Right cardiac atrium (tissue), 5 donors: Measurements from ENCODE around the gene ZFAND3. TPM values are rescaled to one million over a fixed set of nuclear protein-coding genes. Genes with fewer than 3 reads are reported as not detected.

ENCODE experiments used
- ATAC-seq, 2 donors: fragments of 200-7000 bp; cut with Tn5 transposase; one replicate each; pipeline versions ENCODE4 v1.8.0 to v1.9.1; 2020; ENCODE audit warnings: moderate library complexity in 2 of 2, mild to moderate bottlenecking in 1 of 2
- DNase-seq, 3 donors: peaks; one replicate each; pipeline ENCODE4 v3.0.0-alpha.2; 2020
- H3K27ac ChIP-seq: one replicate; pipeline ENCODE4 v1.5.1; 2013; ENCODE audit warnings: mild to moderate bottlenecking, low read length, control low read depth, moderate library complexity
- H3K27me3 ChIP-seq: one replicate; pipeline ENCODE4 v1.6.1; 2013; ENCODE audit not compliant: control insufficient read depth, insufficient read depth
- H3K4me1 ChIP-seq: one replicate; pipeline ENCODE4 v1.6.1; 2013; ENCODE audit warnings: low read length; ENCODE audit not compliant: control insufficient read depth, insufficient read depth
- H3K4me3 ChIP-seq: one replicate; pipeline ENCODE4 v1.5.1; 2013; ENCODE audit warnings: low read length, control low read depth
- H3K9me3 ChIP-seq: one replicate; pipeline ENCODE4 v1.6.1; 2013; ENCODE audit warnings: low read length; ENCODE audit not compliant: control insufficient read depth
- WGBS: extraction: QIAGEN DNeasy Blood & Tissue Kit; methylation state at CpG from one replicate; pipeline ENCODE4 v1.1.7; 2013; 5-methylcytosine and 5-hydroxymethylcytosine counted together
- intact Hi-C, 4 donors: fragments of 100-400 bp; cut with DNase I; formaldehyde crosslinking; loops; one replicate each; pipeline versions ENCODE4 v1.11.0 to v1.14.0; 2022 to 2023
- polyA plus RNA-seq: library from polyadenylated mRNA; stranded (reverse); fragments of 200-250 nt; gene quantifications from one replicate; pipeline ENCODE4 v1.2.3, GENCODE V29; 2013
- total RNA-seq, 4 donors: library from RNA; stranded (reverse); fragmentation: NEBNext Ultra II Directional; extraction: Animal tissue kit (Norgen Biotek cat#: 25700); gene quantifications; one replicate each; pipeline ENCODE4 v1.2.1, GENCODE V29; 2021
- donor health status: healthy with polysubstance abuse.
- donor health status: DM: no; HTN: yes; CAD: no.
- donor health status: DM: no; HTN: no; CAD: no.
- donor health status: DM: no; HTN: yes; CAD: no; lungs with severe emphysema.
- donor health status: DM: yes; HTN: yes; CAD: no.

ZFAND3 gene
- total and polyA plus RNA-seq, 5 donors = 50.1 to 91.4 (median 79.1) TPM

DNA sequence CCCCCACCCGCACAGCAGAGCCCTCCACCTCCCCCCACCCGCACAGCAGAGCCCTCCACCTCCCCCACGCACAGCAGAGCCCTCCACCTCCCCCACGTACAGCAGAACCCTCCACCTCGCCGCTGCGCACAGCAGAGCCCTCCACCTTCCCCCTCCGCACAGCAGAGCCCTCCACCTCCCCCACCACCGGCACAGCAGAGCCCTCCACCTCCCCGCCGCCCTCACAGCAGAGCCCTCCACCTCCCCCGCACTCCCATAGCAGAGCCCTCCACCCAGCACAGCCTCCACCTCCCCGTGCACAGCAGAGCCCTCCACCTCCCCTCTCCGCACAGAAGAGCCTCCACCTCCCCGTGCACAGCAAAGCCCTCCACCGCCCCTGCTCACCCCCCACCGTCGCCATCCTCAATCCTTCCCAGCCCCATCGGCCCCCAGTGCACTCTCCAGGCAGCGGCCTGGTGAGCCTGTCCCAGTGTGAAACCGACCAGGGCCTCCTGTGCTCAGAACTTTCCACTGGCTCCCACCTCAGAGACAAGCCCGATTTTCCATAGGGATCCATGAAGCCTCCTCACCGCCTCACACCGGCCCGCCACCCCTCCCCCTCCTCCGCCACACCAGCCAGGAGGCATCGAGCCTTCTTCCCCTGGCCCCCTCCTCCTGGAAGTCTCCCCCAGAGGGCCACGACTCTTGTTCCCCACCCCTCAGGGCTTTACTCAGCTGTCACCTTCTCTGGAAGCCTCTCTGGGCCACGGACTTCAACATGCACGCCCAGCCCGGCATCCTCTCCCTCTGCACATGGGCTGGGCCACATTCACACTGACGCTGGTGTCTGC lies 347.1 kb downstream of the ZFAND3 start:
- Histone ChIP-seq H3K9me3 (no peaks in the 10 kb centered on the region), H3K4me1 (no peaks in the 10 kb centered on the region), H3K27ac (no peak overlapping the region), H3K4me3 (no peak overlapping the region), H3K27me3 (no peaks in the 10 kb centered on the region)
- DNase-seq (no peak), ATAC-seq (no peak)
- WGBS = 76% methylated on average over 32 of the region's 32 CpGs
- intact Hi-C loops = no loop called here

DNA sequence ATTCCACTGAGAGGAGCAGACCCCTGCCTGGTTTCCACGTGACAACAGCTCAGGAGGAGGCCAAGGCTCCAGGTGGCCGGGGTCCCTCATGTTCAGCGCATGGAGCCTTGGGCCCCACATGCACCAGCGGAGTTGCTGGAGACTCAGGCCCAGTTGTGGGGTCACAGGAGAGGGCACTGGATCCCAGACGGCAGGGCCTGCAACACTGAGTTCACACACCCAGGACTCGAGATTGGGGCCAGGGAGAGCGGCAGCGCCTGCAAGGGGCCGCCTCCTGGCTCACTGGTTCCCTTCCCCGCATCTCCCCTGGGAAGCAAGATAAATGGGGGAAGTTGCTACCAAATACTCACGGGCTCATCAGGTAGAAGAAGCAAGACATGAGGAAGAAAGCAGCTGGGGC lies 348.1 kb downstream of the ZFAND3 start:
- no peak for ATAC-seq
- Histone ChIP-seq H3K27me3 (no peaks in the 10 kb centered on the region), H3K27ac (no peak overlapping the region), H3K9me3 (no peaks in the 10 kb centered on the region), H3K4me1 (no peaks in the 10 kb centered on the region), H3K4me3 (no peak overlapping the region)
- intact Hi-C loops = no loop called here
- 85% methylated on average over 11 of the region's 11 CpGs for WGBS
- no peak for DNase-seq

DNA sequence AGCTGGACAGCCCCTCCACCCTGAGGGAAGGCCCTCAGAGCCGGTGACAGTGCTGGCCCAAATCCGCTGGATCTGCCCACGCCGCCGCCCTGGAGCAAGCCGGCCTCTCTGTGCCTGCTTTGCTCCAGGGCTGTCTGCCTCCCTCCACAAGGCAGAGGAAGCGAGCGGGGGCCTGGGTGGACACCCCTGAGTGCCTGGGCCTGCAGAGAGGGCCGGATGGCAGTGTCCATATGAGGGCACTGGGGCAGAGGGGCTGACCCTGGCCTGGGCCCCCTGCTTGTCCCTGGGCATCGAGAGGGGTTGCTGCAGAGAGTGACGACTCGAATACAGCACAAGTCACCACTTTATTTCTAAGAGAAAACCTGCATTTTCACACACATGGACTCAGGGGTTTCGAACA lies 348.6 kb downstream of the ZFAND3 start:
- intact Hi-C loops = no loop called here
- Histone ChIP-seq H3K9me3 (no peaks in the 10 kb centered on the region), H3K27me3 (no peaks in the 10 kb centered on the region), H3K27ac (no peak overlapping the region), H3K4me3 (no peak overlapping the region), H3K4me1 (no peaks in the 10 kb centered on the region)
- WGBS = 94% methylated on average over 13 of the region's 13 CpGs
- DNase-seq (no peak), ATAC-seq (no peak)

GRCh38 chr6:38168699-38169098 lies 349.2 kb downstream of the ZFAND3 start:
- DNase-seq (peak in 1 of 3 donors; percentile 63), ATAC-seq (no peak)
- Histone ChIP-seq H3K4me3 (no peak overlapping the region), H3K27ac (no peak overlapping the region), H3K4me1 (no peaks in the 10 kb centered on the region), H3K27me3 (no peaks in the 10 kb centered on the region), H3K9me3 (no peaks in the 10 kb centered on the region)
- intact Hi-C loops = no loop called here
- WGBS = 85% methylated on average over 8 of the region's 8 CpGs

- intact Hi-C loops = no loop called here
- Histone ChIP-seq H3K27me3 (no peaks in the 10 kb centered on the region), H3K4me3 (no peak overlapping the region), H3K27ac (no peak overlapping the region), H3K4me1 (no peaks in the 10 kb centered on the region), H3K9me3 (no peaks in the 10 kb centered on the region)
- peak in 1 of 2 donors; percentile 12 for ATAC-seq
- DNase-seq = no peak
- WGBS = 83% methylated on average over 20 of the region's 20 CpGs
Observed at GRCh38 chr6:38169221-38169976, 349.9 kb downstream of the ZFAND3 start.

GRCh38 chr6:38169977-38170526 lies 350.5 kb downstream of the ZFAND3 start:
- ATAC-seq (no peak), DNase-seq (no peak)
- Histone ChIP-seq H3K4me3 (no peak overlapping the region), H3K27ac (no peak overlapping the region), H3K27me3 (no peaks in the 10 kb centered on the region), H3K9me3 (no peaks in the 10 kb centered on the region), H3K4me1 (no peaks in the 10 kb centered on the region)
- WGBS = 89% methylated on average over 19 of the region's 19 CpGs
- intact Hi-C loops = no loop called here

DNA sequence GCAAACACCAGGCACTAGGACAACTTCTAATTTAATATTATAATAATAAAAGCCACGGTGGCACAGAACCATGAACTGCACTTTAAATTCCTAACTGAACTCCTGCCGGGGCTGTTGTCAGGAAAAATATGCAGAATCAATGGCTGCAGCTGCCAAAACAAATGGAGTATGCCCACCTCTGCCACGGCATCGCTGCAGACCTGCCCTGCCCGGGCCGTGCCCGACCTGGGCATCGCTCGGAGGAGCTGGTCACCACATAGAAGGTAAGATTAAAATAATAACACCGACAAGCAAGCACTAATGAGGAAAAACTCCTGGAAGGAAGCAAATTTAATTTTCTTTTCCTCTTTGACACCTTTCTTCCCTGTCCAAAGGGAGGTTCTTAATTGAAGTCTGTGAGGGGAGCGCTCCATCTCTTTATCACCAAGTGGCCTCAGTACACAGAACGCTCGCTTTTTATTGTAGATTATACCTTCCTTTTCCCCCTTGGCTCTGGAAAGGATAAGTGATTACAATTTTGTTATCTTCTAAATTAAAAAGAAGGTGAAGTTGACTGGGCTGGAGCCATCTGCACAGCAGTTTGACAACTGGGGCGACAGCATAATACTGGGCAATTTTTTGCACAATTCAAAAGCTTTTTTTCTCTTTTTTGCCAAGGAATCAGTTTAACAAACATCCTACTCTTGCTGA lies 351.3 kb downstream of the ZFAND3 start:
- intact Hi-C loops = no loop called here
- no peak for ATAC-seq

GRCh38 chr6:38171997-38172738 lies 352.6 kb downstream of the ZFAND3 start:
- no peak for DNase-seq
- WGBS = 81% methylated on average over 13 of the region's 13 CpGs
- no peak overlapping the region for H3K27ac ChIP-seq
- H3K27me3 ChIP-seq = no peaks in the 10 kb centered on the region
- intact Hi-C loops = no loop called here
- H3K4me3 ChIP-seq = no peak overlapping the region
- ATAC-seq = no peak
- H3K9me3 ChIP-seq = no peaks in the 10 kb centered on the region
- H3K4me1 ChIP-seq = no peaks in the 10 kb centered on the region

More for the DNA sequence above, 351.3 kb downstream of the ZFAND3 start:
- no peaks in the 10 kb centered on the region for H3K27me3 ChIP-seq
- no peaks in the 10 kb centered on the region for H3K9me3 ChIP-seq
- no peak overlapping the region for H3K27ac ChIP-seq
- no peak overlapping the region for H3K4me3 ChIP-seq
- H3K4me1 ChIP-seq = no peaks in the 10 kb centered on the region
- no peak for DNase-seq
- WGBS = 84% methylated on average over 14 of the region's 14 CpGs

DNA sequence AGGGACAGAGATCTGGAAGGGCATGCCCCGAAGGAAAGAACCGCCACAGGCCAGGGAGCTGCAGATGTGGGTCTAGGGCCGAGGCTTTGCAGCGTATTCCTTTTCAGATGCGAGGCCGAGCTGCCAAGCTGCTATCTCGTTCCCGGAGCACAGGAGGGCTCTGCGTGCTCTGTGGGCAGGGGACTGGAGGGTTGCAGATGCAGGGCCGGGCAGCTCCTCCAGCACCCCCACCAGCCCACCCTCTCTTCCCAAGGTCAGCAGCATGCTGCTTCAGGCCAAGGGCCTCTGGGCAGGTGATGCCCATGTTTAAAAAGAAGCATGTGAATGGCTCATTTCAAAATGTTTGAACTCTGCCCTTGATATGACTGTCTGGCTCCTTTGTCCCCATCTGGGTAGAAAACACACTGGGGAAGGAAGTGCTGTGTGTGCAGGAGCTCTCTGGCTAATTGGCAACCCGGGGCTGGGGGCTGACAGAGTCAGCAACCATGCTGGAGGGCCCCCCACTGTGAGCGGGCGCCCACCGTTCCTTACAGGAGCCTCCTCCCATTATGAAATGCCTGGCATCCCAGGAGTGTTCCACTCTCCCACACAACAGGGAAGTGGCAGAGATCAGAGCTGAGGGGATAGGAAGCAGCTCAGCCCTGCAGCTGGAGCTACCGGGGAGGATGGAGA lies 353.3 kb downstream of the ZFAND3 start:
- no peaks in the 10 kb centered on the region for H3K4me1 ChIP-seq
- no peaks in the 10 kb centered on the region for H3K9me3 ChIP-seq
- ATAC-seq = no peak
- H3K27me3 ChIP-seq = no peaks in the 10 kb centered on the region
- H3K27ac ChIP-seq = no peak overlapping the region
- intact Hi-C loops = no loop called here
- WGBS = 76% methylated on average over 15 of the region's 15 CpGs
- DNase-seq = peak in 1 of 3 donors; percentile 33
- H3K4me3 ChIP-seq = no peak overlapping the region

DNA sequence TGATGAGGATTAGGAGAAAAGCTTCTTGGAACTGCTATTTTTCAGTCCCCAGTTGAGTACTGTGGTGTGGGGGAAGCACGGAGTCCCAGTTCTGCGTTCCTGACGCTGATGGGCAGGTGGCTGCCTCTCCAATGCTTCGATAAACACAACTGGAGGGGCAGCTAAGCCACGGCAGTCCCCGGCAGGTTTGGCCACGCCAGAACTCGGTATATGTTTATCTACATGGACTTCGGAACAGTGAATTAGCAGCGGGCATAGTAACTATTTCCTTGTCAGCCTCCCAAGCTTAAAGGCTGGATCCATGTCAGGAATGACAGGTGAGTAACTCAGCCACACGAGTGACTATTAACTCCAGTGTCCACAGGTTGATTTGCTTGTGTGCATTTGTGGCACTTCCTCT lies 354.4 kb downstream of the ZFAND3 start:
- Histone ChIP-seq H3K4me1 (no peaks in the 10 kb centered on the region), H3K27ac (no peak overlapping the region), H3K27me3 (no peaks in the 10 kb centered on the region), H3K9me3 (no peaks in the 10 kb centered on the region), H3K4me3 (no peak overlapping the region)
- intact Hi-C loops = no loop called here
- DNase-seq (no peak), ATAC-seq (no peak)
- WGBS = 94% methylated on average over 11 of the region's 11 CpGs
